ENCODE measurements around the gene PDLIM4.

Gene PDLIM4

GRCh38 chr5:132293992-132294727 lies 36.7 kb downstream of the PDLIM4 start, which contains the start of gene SLC22A4:
Gene SLC22A4, plus strand, starts transcription at chr5:132294394. Its CDS starts 223 bp downstream, at chr5:132294617.
- H3K4me1 ChIP-seq, result peaks cover 10% of the 10 kb centered on the region
- no peaks in the 10 kb centered on the region for H3K27me3 ChIP-seq
- no peak for TF ChIP-seq CTCF (IDR thresholded peaks at IDR 0.05; ENCODE audit: low read depth, low read length)
- H3K36me3 ChIP-seq, result no peaks in the 10 kb centered on the region
- peak within 1 kb of the TSS; percentile 69 for H3K4me3 ChIP-seq (ENCODE audit: low read depth, low read length)
- no peaks in the 10 kb centered on the region for H3K9me3 ChIP-seq
- DNase-seq, result peak; percentile 98

- H3K36me3 ChIP-seq, result no peaks in the 10 kb centered on the region
- H3K4me3 ChIP-seq (ENCODE audit: low read depth, low read length), result peak overlapping the region; percentile 69
- peak; percentile 73 for DNase-seq
- peaks cover 12% of the 10 kb centered on the region for H3K4me1 ChIP-seq
- H3K27me3 ChIP-seq, result no peaks in the 10 kb centered on the region
- TF ChIP-seq CTCF (IDR thresholded peaks at IDR 0.05; ENCODE audit: low read depth, low read length), result no peak
- no peaks in the 10 kb centered on the region for H3K9me3 ChIP-seq
These were observed 37.4 kb downstream of the PDLIM4 start for GRCh38 chr5:132294728-132295504.

- no peak for TF ChIP-seq CTCF (IDR thresholded peaks at IDR 0.05; ENCODE audit: low read depth, low read length)
- no peaks in the 10 kb centered on the region for H3K36me3 ChIP-seq
- H3K4me1 ChIP-seq, result peaks cover 21% of the 10 kb centered on the region
- no peaks in the 10 kb centered on the region for H3K27me3 ChIP-seq
- DNase-seq, result no peak
- H3K9me3 ChIP-seq, result no peaks in the 10 kb centered on the region
- H3K4me3 ChIP-seq (ENCODE audit: low read depth, low read length), result peak overlapping the region; percentile 69
These were observed 38.3 kb downstream of the PDLIM4 start for GRCh38 chr5:132295505-132296411.

- TF ChIP-seq CTCF (IDR thresholded peaks at IDR 0.05; ENCODE audit: low read depth, low read length), result no peak
- Histone ChIP-seq H3K27me3 (no peaks in the 10 kb centered on the region), H3K36me3 (no peaks in the 10 kb centered on the region), H3K9me3 (no peaks in the 10 kb centered on the region), H3K4me3 (ENCODE audit: low read depth, low read length) (no peak overlapping the region), H3K4me1 (peaks cover 27% of the 10 kb centered on the region)
- DNase-seq, result no peak
These were observed 39.0 kb downstream of the PDLIM4 start for GRCh38 chr5:132296412-132297016.

- Histone ChIP-seq H3K9me3 (no peaks in the 10 kb centered on the region), H3K36me3 (no peaks in the 10 kb centered on the region), H3K4me1 (peaks cover 27% of the 10 kb centered on the region), H3K4me3 (ENCODE audit: low read depth, low read length) (no peak overlapping the region), H3K27me3 (no peaks in the 10 kb centered on the region)
- no peak for DNase-seq
- TF ChIP-seq CTCF (IDR thresholded peaks at IDR 0.05; ENCODE audit: low read depth, low read length), result no peak
These were observed 39.9 kb downstream of the PDLIM4 start for GRCh38 chr5:132297211-132297940.
